Choroid plexus epithelial cell (primary cell): ENCODE data around the gene EEIG1.

ENCODE experiments used
- DNase-seq: peaks from one replicate; pipeline ENCODE4 v3.0.0-alpha.2; 2010; ENCODE audit warnings: low read depth
- H3K4me3 ChIP-seq: 2 replicates; pipeline ENCODE4 v1.5.1; 2011; ENCODE audit warnings: low read depth, mild to moderate bottlenecking, control low read depth, low read length, moderate library complexity
- TF ChIP-seq, protein P1 (sequence below): conservative IDR thresholded peaks from 2 replicates; pipeline ENCODE4 v1.5.1; 2011; ENCODE audit warnings: low read depth, mild to moderate bottlenecking, control low read depth, inconsistent platforms, low read length, moderate library complexity

The EEIG1 gene

DNA sequence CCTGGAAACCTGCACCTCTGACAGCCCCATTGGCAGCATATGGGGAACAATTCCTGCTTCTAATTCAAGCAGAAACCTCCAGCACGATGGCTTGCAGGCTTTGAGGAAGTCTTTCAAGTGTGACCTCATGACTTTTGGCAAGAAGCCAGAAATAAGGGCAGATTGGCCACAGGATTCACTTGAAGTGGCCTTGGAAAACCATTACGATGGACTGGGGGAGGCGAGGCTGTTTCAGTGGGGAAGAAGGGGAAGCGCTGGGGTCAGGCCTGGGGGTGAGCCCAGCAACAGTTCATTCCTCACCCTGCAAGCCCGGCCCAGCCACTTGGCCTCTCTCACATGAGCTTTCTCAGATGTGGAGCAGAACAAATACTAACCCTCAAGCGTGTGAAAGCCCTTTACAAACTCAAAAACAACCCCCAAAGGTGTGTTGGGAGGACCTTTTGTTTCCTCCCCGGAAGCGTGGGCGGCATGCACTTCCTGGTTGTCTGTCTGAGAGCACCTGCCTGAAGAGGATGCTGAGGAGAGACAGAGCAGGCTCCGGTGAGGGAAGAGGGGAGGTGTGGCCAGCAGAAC lies 26.9 kb upstream of the EEIG1 start:
- no peak overlapping the region for H3K4me3 ChIP-seq
- peak; percentile 55 for DNase-seq
- TF ChIP-seq, protein P1, sequence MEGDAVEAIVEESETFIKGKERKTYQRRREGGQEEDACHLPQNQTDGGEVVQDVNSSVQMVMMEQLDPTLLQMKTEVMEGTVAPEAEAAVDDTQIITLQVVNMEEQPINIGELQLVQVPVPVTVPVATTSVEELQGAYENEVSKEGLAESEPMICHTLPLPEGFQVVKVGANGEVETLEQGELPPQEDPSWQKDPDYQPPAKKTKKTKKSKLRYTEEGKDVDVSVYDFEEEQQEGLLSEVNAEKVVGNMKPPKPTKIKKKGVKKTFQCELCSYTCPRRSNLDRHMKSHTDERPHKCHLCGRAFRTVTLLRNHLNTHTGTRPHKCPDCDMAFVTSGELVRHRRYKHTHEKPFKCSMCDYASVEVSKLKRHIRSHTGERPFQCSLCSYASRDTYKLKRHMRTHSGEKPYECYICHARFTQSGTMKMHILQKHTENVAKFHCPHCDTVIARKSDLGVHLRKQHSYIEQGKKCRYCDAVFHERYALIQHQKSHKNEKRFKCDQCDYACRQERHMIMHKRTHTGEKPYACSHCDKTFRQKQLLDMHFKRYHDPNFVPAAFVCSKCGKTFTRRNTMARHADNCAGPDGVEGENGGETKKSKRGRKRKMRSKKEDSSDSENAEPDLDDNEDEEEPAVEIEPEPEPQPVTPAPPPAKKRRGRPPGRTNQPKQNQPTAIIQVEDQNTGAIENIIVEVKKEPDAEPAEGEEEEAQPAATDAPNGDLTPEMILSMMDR = no peak

DNA sequence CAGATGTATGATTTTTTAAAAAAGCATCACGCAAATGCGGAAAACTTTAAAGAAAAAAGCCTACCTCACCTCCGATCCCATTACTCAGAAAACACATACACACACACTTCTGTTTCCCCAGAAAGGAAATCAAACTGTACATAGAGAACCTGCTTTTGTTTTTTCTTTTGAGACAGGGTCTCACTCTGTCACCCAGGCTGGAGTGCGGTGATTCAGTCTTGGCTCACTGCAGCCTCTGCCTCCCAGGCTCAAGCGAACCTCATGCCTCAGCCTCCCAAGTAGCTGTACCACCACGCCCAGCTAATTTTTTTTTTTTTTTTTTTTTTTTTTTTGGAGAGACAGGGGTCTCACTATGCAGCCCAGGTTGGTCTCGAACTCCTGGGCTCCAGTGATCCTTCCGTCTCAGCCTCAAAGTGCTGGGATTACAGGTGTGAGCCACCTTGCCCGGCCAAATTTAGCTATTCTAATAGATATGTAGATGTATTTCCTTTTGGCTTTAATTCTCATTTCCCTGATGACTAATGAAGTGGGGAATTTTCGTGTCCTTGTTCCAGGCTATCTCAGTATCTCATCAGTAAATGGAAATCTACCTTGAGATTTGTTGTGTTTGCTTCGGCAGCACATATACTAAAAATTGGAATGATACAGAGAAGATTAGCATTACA lies 25.7 kb upstream of the EEIG1 start:
- H3K4me3 ChIP-seq = no peak overlapping the region
- TF ChIP-seq, protein P1 = no peak
- DNase-seq = peak; percentile 25

DNA sequence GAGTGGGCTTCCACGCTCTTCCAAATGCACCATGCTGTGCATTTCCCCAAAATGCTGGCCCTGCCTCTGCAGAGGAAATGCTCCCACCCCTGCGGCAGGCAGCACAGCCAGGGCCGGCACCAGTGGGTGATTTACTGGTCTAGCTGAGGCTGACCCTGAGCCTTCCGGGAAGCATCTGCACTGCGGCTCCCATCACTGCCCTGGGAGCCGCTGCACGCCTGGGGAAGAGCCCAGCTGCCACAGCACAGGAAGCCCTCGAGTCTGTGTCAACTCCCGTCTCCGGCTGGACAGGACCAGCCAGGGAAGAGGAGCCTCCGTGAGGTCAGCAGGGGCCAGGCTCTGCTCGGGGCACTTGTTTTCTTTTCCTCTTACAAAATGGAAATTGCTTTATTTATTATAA lies 25.1 kb upstream of the EEIG1 start:
- TF ChIP-seq, protein P1 = no peak
- peak; percentile 32 for DNase-seq
- H3K4me3 ChIP-seq = no peak overlapping the region

DNA sequence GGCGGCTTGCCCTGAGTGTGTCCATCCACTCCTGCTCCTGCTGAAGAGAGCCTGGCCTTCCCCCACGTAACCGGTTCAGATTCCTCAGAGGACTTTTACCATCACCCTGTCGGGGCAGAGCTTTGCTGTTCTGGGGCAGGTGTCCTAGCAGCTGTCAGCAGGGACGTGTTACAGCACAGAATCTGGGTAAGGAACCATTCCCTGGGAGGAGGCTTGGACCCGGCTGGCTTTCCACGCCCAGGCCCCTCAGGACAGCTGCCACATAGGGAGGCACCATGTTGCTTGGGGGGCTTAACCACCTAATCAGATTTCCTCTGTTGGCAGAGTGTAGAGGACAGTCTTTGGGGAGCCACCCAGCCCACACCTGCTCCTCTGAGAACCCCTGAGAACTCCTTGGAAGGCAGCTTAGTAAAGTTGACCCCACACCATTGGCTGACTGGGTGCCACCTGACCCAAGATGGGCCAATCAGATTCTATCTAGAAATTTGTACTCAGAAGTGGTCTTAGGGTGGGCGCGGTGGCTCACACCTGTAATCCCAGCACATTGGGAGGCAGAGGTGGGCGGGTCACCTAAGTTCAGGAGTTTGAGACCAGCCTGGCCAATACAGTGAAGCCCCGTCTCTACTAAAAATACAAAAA lies 23.3 kb upstream of the EEIG1 start:
- H3K4me3 ChIP-seq = no peak overlapping the region
- DNase-seq = no peak
- TF ChIP-seq, protein P1 = no peak

DNA sequence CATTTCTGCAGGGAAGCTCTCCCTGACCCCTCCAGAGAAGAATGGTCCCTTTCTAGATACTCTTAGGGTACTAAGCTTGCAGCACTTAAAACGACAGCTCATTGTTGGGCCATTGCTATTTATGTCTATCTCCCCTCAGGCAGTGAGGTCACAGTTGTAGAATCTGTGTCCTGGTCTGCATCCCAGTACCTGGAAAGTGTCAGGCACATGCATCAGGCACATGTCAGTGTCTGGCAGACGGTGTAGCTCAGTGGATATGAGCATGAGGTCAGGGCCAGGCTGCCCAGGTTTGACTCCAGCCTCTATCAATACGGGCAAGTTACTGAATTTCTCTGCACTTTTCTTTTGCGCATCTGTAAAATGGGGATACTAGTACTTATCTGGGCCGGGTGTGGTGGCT lies 22.2 kb upstream of the EEIG1 start:
- no peak for DNase-seq
- TF ChIP-seq, protein P1 = no peak
- H3K4me3 ChIP-seq = no peak overlapping the region

DNA sequence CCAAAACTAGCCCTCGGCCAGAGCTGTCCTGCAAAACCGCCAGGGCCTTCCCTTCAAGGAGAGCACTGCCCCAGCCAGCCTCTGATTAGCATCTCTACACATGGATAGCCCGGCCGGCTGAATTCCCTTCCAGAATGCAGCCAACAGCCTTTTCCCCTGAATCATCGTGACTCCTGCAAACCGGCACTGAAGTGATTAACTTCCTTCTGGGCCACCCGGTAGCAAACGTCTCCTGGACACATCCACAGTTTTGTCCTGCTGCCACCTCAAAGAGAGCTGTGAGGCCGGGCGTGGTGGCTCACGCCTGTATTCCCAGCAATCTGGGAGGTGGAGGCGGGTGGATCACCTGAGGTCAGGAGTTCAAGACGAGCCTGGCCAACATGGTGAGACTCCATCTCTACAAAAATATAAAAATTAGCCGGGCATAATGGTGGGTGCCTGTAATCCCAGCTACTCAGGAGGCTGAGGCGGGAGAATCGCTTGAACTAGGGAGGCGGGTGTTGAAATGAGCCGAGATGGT lies 21.1 kb upstream of the EEIG1 start:
- H3K4me3 ChIP-seq = no peak overlapping the region
- TF ChIP-seq, protein P1 = no peak
- DNase-seq = peak; percentile 73
